ENCODE data around the gene LETM1. TPM values are rescaled to one million over a fixed set of nuclear protein-coding genes. Genes with fewer than 3 reads are reported as not detected.
A peak's percentile ranks its signal among the peaks of the same experiment; 100 is the strongest.

LETM1 gene
- total and polyA plus RNA-seq, 2 experiments from 2014 or later: 23.3 to 68.9 TPM

- DNase-seq (ENCODE audit: low spot score) (no peak), ATAC-seq (no peak)
- TF ChIP-seq CREB1 (CRISPR knock-in tag; IDR thresholded peaks at IDR 0.05; ENCODE audit: low read depth): no peak
- TF ChIP-seq CTCF (conservative IDR thresholded peaks at IDR 0.05; ENCODE audit: low read depth in 2 of 2): no peak
- TF ChIP-seq EZH2 (IDR thresholded peaks at IDR 0.05; ENCODE audit: low read depth, unreplicated experiment): no peak
- TF ChIP-seq, protein P1, sequence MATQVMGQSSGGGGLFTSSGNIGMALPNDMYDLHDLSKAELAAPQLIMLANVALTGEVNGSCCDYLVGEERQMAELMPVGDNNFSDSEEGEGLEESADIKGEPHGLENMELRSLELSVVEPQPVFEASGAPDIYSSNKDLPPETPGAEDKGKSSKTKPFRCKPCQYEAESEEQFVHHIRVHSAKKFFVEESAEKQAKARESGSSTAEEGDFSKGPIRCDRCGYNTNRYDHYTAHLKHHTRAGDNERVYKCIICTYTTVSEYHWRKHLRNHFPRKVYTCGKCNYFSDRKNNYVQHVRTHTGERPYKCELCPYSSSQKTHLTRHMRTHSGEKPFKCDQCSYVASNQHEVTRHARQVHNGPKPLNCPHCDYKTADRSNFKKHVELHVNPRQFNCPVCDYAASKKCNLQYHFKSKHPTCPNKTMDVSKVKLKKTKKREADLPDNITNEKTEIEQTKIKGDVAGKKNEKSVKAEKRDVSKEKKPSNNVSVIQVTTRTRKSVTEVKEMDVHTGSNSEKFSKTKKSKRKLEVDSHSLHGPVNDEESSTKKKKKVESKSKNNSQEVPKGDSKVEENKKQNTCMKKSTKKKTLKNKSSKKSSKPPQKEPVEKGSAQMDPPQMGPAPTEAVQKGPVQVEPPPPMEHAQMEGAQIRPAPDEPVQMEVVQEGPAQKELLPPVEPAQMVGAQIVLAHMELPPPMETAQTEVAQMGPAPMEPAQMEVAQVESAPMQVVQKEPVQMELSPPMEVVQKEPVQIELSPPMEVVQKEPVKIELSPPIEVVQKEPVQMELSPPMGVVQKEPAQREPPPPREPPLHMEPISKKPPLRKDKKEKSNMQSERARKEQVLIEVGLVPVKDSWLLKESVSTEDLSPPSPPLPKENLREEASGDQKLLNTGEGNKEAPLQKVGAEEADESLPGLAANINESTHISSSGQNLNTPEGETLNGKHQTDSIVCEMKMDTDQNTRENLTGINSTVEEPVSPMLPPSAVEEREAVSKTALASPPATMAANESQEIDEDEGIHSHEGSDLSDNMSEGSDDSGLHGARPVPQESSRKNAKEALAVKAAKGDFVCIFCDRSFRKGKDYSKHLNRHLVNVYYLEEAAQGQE (IDR thresholded peaks at IDR 0.05; ENCODE audit: unreplicated experiment): no peak
- TF ChIP-seq STAT1 (IDR thresholded peaks at IDR 0.05; ENCODE audit: unreplicated experiment): no peak
- TF ChIP-seq ZNF462 (CRISPR knock-in tag; IDR thresholded peaks at IDR 0.05): no peak
- no peak for TF ChIP-seq JUNB (IDR thresholded peaks at IDR 0.05; ENCODE audit: unreplicated experiment)
- TF ChIP-seq POLR2AphosphoS5 (IDR thresholded peaks at IDR 0.05; ENCODE audit: low read depth): no peak
- TF ChIP-seq NANOG (IDR thresholded peaks at IDR 0.05; ENCODE audit: borderline replicate concordance): no peak
- TF ChIP-seq, protein P2, sequence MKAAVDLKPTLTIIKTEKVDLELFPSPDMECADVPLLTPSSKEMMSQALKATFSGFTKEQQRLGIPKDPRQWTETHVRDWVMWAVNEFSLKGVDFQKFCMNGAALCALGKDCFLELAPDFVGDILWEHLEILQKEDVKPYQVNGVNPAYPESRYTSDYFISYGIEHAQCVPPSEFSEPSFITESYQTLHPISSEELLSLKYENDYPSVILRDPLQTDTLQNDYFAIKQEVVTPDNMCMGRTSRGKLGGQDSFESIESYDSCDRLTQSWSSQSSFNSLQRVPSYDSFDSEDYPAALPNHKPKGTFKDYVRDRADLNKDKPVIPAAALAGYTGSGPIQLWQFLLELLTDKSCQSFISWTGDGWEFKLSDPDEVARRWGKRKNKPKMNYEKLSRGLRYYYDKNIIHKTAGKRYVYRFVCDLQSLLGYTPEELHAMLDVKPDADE (IDR thresholded peaks at IDR 0.05): no peak
- TF ChIP-seq EZH2phosphoT487 (IDR thresholded peaks at IDR 0.05; ENCODE audit: unreplicated experiment): no peak
- TF ChIP-seq ZNF114 (CRISPR knock-in tag; IDR thresholded peaks at IDR 0.05): no peak
- TF ChIP-seq ZNF331 (CRISPR knock-in tag; IDR thresholded peaks at IDR 0.05; ENCODE audit: low read depth): no peak
- Mint-ChIP-seq H3K4me1 (peaks cover 30% of the 10 kb centered on the region), H3K27me3 (ENCODE audit: insufficient read depth, low read depth, poor library complexity) (peaks cover 27% of the 10 kb centered on the region), H3K36me3 (ENCODE audit: low read depth) (peaks cover 2% of the 10 kb centered on the region; the same call in 1 of the 3 replicates), H3K4me3 (peak overlapping the region; percentile 85), H3K9me3 (no peaks in the 10 kb centered on the region), H3K27ac (no peak overlapping the region)
- H3K36me3 ChIP-seq (ENCODE audit: insufficient read depth): no peaks in the 10 kb centered on the region
- H3K4me3 ChIP-seq: peak overlapping the region; percentile 89
- H4K20me1 ChIP-seq (replicated peaks; ENCODE audit: insufficient read depth): peaks cover 58% of the 10 kb centered on the region
- peaks cover 59% of the 10 kb centered on the region for H3K79me2 ChIP-seq (replicated peaks; ENCODE audit: insufficient read depth)
- peaks cover 27% of the 10 kb centered on the region for H3K4me1 ChIP-seq (ENCODE audit: insufficient read depth)
- no peaks in the 10 kb centered on the region for H3K9me2 ChIP-seq (ENCODE audit: insufficient read depth)
- H3F3A ChIP-seq (replicated peaks; ENCODE audit: low read depth): peaks cover 16% of the 10 kb centered on the region
- H3K27ac ChIP-seq (ENCODE audit: low read depth): no peak overlapping the region
- peak overlapping the region; percentile 93 for H3K4me2 ChIP-seq
- H3K27me3 ChIP-seq (ENCODE audit: insufficient read depth): peaks cover 36% of the 10 kb centered on the region
- H2AFZ ChIP-seq: no peak overlapping the region
Observed at GRCh38 chr4:1872870-1873269, 16.9 kb upstream of the LETM1 start.

Data from GM23338 (cell line).